SU-DHL-6 (cell line): ENCODE results near the gene PPP1R12A.

Source experiments
- EZH2phosphoT487 ChIP-seq: fragments of 200-600 bp; sonication (generic), shearing (Covaris generic); conservative IDR thresholded peaks from 2 replicates; pipeline ENCODE4 v1.6.1; 2018; ENCODE audit warnings: mild to moderate bottlenecking, antibody characterized with exemption, low read length, moderate library complexity, mixed read lengths
- TF ChIP-seq, protein P1 (sequence below): fragments of 200-600 bp; sonication (generic); IDR thresholded peaks from one replicate; pipeline ENCODE4 v1.5.1; 2017; ENCODE audit warnings: antibody characterized with exemption, mild to moderate bottlenecking, low read length, moderate library complexity; ENCODE audit not compliant: insufficient read depth, poor library complexity, severe bottlenecking

DNA sequence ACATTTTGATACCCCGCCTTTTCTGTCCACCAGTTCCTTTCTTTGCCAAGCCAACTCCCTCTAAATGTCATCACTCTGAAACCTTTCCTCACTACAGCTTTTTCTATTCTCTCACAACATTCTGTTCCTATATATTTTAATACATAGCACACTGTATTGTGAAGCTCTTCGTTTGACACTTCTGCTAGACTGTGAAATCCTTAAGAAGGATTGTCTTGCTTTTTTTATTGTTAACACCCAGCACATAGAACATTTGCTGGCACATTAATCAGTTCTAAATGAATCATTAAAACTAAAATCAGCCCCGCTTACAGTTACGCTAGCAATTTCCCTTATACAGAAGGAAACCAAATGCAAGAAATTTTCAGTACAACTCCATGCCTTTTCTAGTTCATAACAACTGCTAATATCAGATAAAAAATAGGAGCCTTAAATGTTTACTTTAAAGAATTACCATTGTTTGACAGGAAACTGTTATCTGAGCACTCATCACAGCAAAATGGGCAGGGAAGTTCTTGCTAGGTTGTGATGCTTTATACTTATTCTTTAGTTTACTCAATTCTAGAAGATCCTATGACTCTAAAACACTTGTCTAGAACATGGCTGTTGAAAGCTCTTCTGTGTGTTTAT is 93.5 kb downstream of the PPP1R12A start:
- TF ChIP-seq, protein P1, sequence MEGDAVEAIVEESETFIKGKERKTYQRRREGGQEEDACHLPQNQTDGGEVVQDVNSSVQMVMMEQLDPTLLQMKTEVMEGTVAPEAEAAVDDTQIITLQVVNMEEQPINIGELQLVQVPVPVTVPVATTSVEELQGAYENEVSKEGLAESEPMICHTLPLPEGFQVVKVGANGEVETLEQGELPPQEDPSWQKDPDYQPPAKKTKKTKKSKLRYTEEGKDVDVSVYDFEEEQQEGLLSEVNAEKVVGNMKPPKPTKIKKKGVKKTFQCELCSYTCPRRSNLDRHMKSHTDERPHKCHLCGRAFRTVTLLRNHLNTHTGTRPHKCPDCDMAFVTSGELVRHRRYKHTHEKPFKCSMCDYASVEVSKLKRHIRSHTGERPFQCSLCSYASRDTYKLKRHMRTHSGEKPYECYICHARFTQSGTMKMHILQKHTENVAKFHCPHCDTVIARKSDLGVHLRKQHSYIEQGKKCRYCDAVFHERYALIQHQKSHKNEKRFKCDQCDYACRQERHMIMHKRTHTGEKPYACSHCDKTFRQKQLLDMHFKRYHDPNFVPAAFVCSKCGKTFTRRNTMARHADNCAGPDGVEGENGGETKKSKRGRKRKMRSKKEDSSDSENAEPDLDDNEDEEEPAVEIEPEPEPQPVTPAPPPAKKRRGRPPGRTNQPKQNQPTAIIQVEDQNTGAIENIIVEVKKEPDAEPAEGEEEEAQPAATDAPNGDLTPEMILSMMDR: no peak
- TF ChIP-seq EZH2phosphoT487: no peak
